DND-41 (cell line): ENCODE measurements around the gene ZNF3.

ENCODE experiments used
- CTCF ChIP-seq: IDR thresholded peaks from 2 replicates; pipeline ENCODE4 v1.5.1; 2012; ENCODE audit warnings: borderline replicate concordance, low read length, moderate library complexity, mild to moderate bottlenecking; ENCODE audit not compliant: poor library complexity, severe bottlenecking; ENCODE audit errors: extremely low read depth
- EZH2 ChIP-seq: IDR thresholded peaks from 3 replicates; pipeline ENCODE4 v1.6.1; 2012; ENCODE audit warnings: borderline replicate concordance, low read depth, mild to moderate bottlenecking, moderate library complexity, low read length, inconsistent platforms; ENCODE audit not compliant: severe bottlenecking

- no peak for TF ChIP-seq CTCF
- no peak for TF ChIP-seq EZH2
These were observed 41.0 kb upstream of the ZNF3 start for GRCh38 chr7:100122568-100122967.
